HG03469 (cell line): ENCODE results near the gene CHMP4A.
"Not testable (repeated sequence)": the region's sequence is repeated elsewhere in the genome, so short reads cannot be mapped to it uniquely, and the experiment has no call there.

ENCODE experiments used
- ATAC-seq: cut with Tn5 transposase; IDR thresholded peaks from one replicate; pipeline ENCODE4 v1.9.1; 2021; ENCODE audit warnings: mild to moderate bottlenecking, moderate library complexity, moderate number of reproducible peaks; ENCODE audit not compliant: unreplicated experiment

The CHMP4A gene

GRCh38 chr14:24231263-24232120, 18.2 kb upstream of the CHMP4A start:
- ATAC-seq = no peak

GRCh38 chr14:24228902-24229301, 15.6 kb upstream of the CHMP4A start:
- no peak for ATAC-seq

GRCh38 chr14:24226473-24226872, 13.2 kb upstream of the CHMP4A start:
- ATAC-seq = no peak

- no peak for ATAC-seq
Measured at GRCh38 chr14:24224618-24225071, 11.4 kb upstream of the CHMP4A start.

GRCh38 chr14:24222987-24223386, 9.7 kb upstream of the CHMP4A start:
- not testable (repeated sequence) for ATAC-seq

GRCh38 chr14:24219521-24219920, 6.2 kb upstream of the CHMP4A start:
- no peak for ATAC-seq

- no peak for ATAC-seq
Measured at GRCh38 chr14:24219080-24219479, 5.8 kb upstream of the CHMP4A start.

GRCh38 chr14:24216876-24217275, 3.6 kb upstream of the CHMP4A start:
- not testable (repeated sequence) for ATAC-seq

GRCh38 chr14:24216345-24216699, 3.0 kb upstream of the CHMP4A start:
- ATAC-seq = no peak

- peak; percentile 54 for ATAC-seq
Measured at GRCh38 chr14:24215495-24216344, 2.4 kb upstream of the CHMP4A start, which contains the start of gene MDP1. MDP1 (minus strand) TSS chr14:24216066; CDS start chr14:24215955, 111 bp downstream.

- ATAC-seq = no peak
Measured at GRCh38 chr14:24213866-24214662, 776 bp upstream of the CHMP4A start.

GRCh38 chr14:24211311-24211710, 2.0 kb downstream of the CHMP4A start:
- no peak for ATAC-seq

GRCh38 chr14:24207625-24208024, 5.7 kb downstream of the CHMP4A start:
- no peak for ATAC-seq

GRCh38 chr14:24207104-24207551, 6.2 kb downstream of the CHMP4A start:
- ATAC-seq = no peak

- no peak for ATAC-seq
Measured at GRCh38 chr14:24206260-24207103, 6.8 kb downstream of the CHMP4A start.

- ATAC-seq = no peak
Measured at GRCh38 chr14:24204163-24205146, 8.8 kb downstream of the CHMP4A start.

GRCh38 chr14:24203249-24203886, 9.9 kb downstream of the CHMP4A start:
- ATAC-seq = not testable (repeated sequence)

GRCh38 chr14:24202538-24202937, 10.8 kb downstream of the CHMP4A start:
- not testable (repeated sequence) for ATAC-seq
